Airway epithelial cell (primary cell): ENCODE data around the gene ARPC5L. TPM values are rescaled to one million over a fixed set of nuclear protein-coding genes. Genes with fewer than 3 reads are reported as not detected.

Experiments used
- total RNA-seq: library from RNA; depleted of rRNA; stranded (reverse); fragments of >200 nt; gene quantifications from 2 replicates; pipeline ENCODE4 v1.2.3, GENCODE V29; 2015

ARPC5L gene
- total RNA-seq = 50.9 and 53.8 TPM in 2 replicates

GRCh38 chr9:124861342-124862229, at the start of gene ARPC5L, which contains the start of gene RPL35:
Gene ARPC5L (plus strand): TSS chr9:124862130. CDS start chr9:124869291, 7,161 bp downstream.
Gene RPL35 (minus strand): TSS chr9:124861957. CDS start chr9:124861912, 45 bp downstream.

GRCh38 chr9:124852829-124853531, 8.9 kb upstream of the ARPC5L start, which contains the start of gene WDR38:
Gene WDR38 (plus strand): TSS chr9:124853460. CDS start chr9:124853532, 72 bp downstream.

Other genes starting within 250 kb of the ARPC5L start
- gene NR6A1, start 90.8 kb upstream of the ARPC5L start, total RNA-seq = 1.4 TPM in 2 replicates
- gene OLFML2A, start 85.0 kb upstream of the ARPC5L start, total RNA-seq = 37.5 and 44.0 TPM in 2 replicates
- not detected in 2 replicates for gene WDR38, start 8.7 kb upstream of the ARPC5L start, total RNA-seq
- gene RPL35, start 173 bp upstream of the ARPC5L start, total RNA-seq = 3,414 and 3,653 TPM in 2 replicates
- 8.9 and 10.3 TPM in 2 replicates for gene GOLGA1, start 79.0 kb downstream of the ARPC5L start, total RNA-seq